Thyroid gland (tissue), 4 donors: ENCODE data around the gene C14orf93. TPM values are rescaled to one million over a fixed set of nuclear protein-coding genes. Genes with fewer than 3 reads are reported as not detected.
"Not testable (repeated sequence)": the region's sequence is repeated elsewhere in the genome, so short reads cannot be mapped to it uniquely, and the experiment has no call there.

ENCODE experiments used
- DNase-seq, 2 donors: peaks; one replicate each; pipeline ENCODE4 v3.0.0-alpha.2; 2019
- H3K27ac ChIP-seq, 3 donors: fragments of 200-600 bp; sonication (generic); 1 replicate in 2 of 3; 2 replicates in 1 of 3; pipeline ENCODE4 v1.5.1; 2016 to 2019; ENCODE audit warnings: mild to moderate bottlenecking in 1 of 3, moderate library complexity in 1 of 3
- H3K27me3 ChIP-seq: fragments of 200-600 bp; sonication (generic); one replicate; pipeline ENCODE4 v1.5.1; 2019
- H3K36me3 ChIP-seq, 2 donors: fragments of 200-600 bp; sonication (generic); one replicate each; pipeline ENCODE4 v1.5.1; 2016 to 2019
- H3K4me1 ChIP-seq, 2 donors: fragments of 200-600 bp; sonication (generic); one replicate each; pipeline ENCODE4 v1.5.1; 2017 to 2019
- H3K4me3 ChIP-seq, 3 donors: fragments of 200-600 bp; sonication (generic); replicated peaks in 1 of 3; 1 replicate in 2 of 3; 2 replicates in 1 of 3; pipeline ENCODE4 v1.5.1; 2016; ENCODE audit warnings: mild to moderate bottlenecking in 1 of 3
- H3K9me3 ChIP-seq: fragments of 200-600 bp; sonication (generic); one replicate; pipeline ENCODE4 v1.5.1; 2017
- CTCF ChIP-seq, 6 experiments: fragments of 200-600 bp in 3 of 6; fragments of 450-650 bp in 3 of 6; sonication (generic) in 3 of 6; IDR thresholded peaks; one replicate each; pipeline ENCODE4 v1.5.1; 2016 to 2019; ENCODE audit warnings: antibody characterized with exemption in 6 of 6, mild to moderate bottlenecking in 2 of 6, inconsistent platforms in 1 of 6, moderate library complexity in 1 of 6
- POLR2A ChIP-seq, 2 donors: fragments of 450-650 bp; IDR thresholded peaks; one replicate each; pipeline ENCODE4 v1.6.1; 2017; ENCODE audit warnings: antibody characterized with exemption in 2 of 2, mild to moderate bottlenecking in 2 of 2, moderate library complexity in 1 of 2
- WGBS, 2 donors: methylation state at CpG; one replicate each; pipeline ENCODE4 v1.1.5; 2017; 5-methylcytosine and 5-hydroxymethylcytosine counted together
- intact Hi-C: fragments of 100-400 bp; cut with DNase I; formaldehyde crosslinking; loops from one replicate; pipeline ENCODE4 v1.15.1; 2023
- total RNA-seq, 4 donors: library from RNA; depleted of rRNA; stranded (reverse); fragments of >200 nt; gene quantifications; one replicate each; pipeline ENCODE4 v1.2.3, GENCODE V29; 2016

Gene C14orf93
- total RNA-seq, 4 donors from 2014 or later, result 11.6 to 20.6 (median 15.4) TPM

DNA sequence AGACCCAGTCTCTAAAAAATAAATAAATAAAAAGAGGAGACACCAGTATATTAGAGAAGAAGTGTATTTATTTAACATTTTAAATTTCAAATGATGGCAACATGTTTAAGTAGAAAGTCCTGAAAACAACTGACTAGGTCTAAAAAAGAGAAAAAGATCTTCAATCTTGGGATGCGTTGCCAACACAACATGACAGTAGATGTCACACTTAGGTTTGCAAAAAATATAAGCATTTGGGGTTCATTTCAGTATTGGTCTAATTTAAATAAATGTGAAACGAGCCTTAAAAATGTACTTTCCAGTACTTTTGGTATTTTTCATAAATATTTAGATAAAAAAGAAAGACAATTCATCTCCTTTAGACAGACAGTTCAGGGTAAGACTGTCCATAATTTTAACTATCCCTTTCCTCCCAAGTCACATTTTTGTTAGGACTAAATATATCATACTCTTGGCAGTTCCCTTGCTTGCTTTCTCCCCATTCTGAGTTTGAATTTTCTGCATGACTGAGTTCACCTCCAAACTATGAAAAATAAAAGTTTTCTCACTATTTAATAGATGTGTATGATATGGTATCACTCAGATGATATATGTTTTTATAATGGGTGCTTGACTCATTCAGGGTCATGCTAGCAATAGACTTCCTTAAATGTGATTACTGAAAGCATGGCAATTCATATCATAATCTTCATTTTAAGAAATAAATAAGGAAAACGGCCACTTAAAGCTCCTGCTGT, 4.3 kb downstream of the C14orf93 start:
- intact Hi-C loops, result no loop called here
- no peaks in the 10 kb centered on the region for H3K27me3 ChIP-seq
- no peak for DNase-seq
- TF ChIP-seq CTCF (IDR thresholded peaks at IDR 0.05) (no peak), POLR2A (IDR thresholded peaks at IDR 0.05) (no peak)
- peaks cover 15 to 21% of the 10 kb centered on the region in 2 donors for H3K4me1 ChIP-seq
- H3K4me3 ChIP-seq, result no peak overlapping the region
- H3K27ac ChIP-seq, result peak overlapping the region in 1 of 3 donors; percentile 95
- WGBS, 2 donors, result 71 to 75% methylated on average over 3 of the region's 3 CpGs
- H3K9me3 ChIP-seq, result no peaks in the 10 kb centered on the region
- no peaks in the 10 kb centered on the region for H3K36me3 ChIP-seq

DNA sequence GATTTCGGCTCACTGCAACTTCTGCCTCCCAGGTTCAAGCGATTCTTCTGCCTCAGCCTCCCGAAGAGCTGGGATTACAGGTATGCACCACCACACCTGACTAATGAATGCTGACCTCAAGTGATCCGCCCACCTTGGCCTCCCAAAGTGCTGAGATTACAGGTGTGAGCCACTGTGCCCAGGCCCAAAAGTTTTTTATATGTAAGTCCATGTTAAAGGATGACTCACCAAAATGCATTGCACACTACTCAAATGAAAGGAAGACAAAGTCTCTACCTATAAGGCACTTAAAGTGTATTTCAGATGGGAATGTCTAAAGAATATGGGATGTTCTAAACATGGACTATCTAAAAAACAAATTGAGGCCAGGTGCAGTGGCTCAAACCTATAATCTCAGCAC, 5.7 kb downstream of the C14orf93 start:
- H3K27me3 ChIP-seq, DNase-seq, H3K36me3 ChIP-seq, H3K4me3 ChIP-seq, H3K9me3 ChIP-seq, H3K27ac ChIP-seq, intact Hi-C loops: not testable (repeated sequence)
- WGBS, 2 donors, result 96 to 98% methylated on average over 4 of the region's 4 CpGs
- peaks cover 13 to 16% of the 10 kb centered on the region in 2 donors for H3K4me1 ChIP-seq

GRCh38 chr14:23002592-23002991, 7.4 kb downstream of the C14orf93 start:
- Histone ChIP-seq H3K27me3 (no peaks in the 10 kb centered on the region), H3K9me3 (no peaks in the 10 kb centered on the region), H3K4me1 (peaks cover 9 to 11% of the 10 kb centered on the region in 2 donors), H3K36me3 (no peaks in the 10 kb centered on the region), H3K27ac (no peak overlapping the region), H3K4me3 (no peak overlapping the region)
- 77 to 98% methylated on average over 3 of the region's 3 CpGs for WGBS, 2 donors
- TF ChIP-seq POLR2A (IDR thresholded peaks at IDR 0.05), result no peak
- TF ChIP-seq CTCF (IDR thresholded peaks at IDR 0.05), result no peak
- intact Hi-C loops, result no loop called here
- no peak for DNase-seq

DNA sequence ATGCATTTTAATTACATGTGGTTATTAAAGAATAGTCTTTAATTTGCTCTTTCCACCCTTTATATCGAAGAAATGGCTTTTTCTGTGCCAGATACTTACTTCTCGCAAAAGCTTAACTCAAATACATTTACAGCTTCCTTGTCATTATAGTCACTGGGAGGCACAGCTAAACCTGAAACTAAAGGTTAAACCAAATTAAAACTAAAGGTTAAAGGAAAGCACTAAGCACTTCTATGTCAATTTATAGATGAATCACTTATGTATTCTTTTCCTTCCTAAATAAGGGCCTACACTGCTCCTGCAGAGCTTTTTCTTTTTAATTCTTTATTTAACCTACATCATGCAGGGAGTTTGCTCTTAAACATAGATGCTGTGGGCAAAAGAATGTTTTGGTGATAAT, 9.1 kb downstream of the C14orf93 start:
- TF ChIP-seq POLR2A (IDR thresholded peaks at IDR 0.05), result no peak
- no peak overlapping the region for H3K4me3 ChIP-seq
- H3K4me1 ChIP-seq, result peaks cover 2% of the 10 kb centered on the region in 2 donors
- no peak overlapping the region for H3K27ac ChIP-seq
- intact Hi-C loops, result no loop called here
- no peaks in the 10 kb centered on the region for H3K27me3 ChIP-seq
- no peaks in the 10 kb centered on the region for H3K9me3 ChIP-seq
- 98 to 99% methylated on average over 2 of the region's 2 CpGs for WGBS, 2 donors
- DNase-seq, result no peak
- no peaks in the 10 kb centered on the region for H3K36me3 ChIP-seq

DNA sequence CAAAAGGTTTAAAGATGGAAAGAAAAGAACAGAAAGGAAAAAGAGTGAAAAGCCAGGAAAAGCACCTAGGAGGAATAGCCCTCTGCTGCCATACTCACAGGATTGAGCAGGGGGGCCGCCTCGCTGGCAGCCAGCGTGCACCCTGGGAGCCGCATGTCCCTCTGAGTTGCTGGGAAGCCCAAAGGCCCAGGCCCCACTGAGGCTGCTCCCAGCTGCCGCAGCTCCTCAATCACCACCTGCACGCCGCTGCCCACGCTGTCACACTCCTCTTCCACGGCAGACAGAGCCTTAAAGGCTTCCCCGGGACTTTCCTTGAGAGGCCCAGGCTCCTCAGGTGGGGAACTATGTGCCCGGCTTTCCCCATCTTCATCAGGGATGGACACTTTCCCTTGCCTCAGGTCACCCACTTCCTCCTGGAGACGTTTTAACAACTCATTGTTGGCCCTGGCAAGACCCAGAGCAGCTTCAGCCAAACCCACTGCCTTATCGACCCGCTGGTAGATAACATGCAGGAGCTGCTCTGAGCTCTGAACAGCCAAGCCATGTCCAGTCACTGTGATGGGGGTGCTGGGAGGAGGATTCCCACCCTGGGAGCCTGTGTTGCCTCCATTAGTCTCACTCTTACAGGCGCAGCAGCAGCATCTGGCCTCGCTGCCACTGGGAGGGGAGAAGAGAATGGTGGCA, 11.5 kb downstream of the C14orf93 start:
- WGBS, 2 donors, result 91 to 93% methylated on average over 11 to 16 of the region's 16 CpGs
- no peak for DNase-seq
- H3K27me3 ChIP-seq, result no peaks in the 10 kb centered on the region
- intact Hi-C loops, result no loop called here
- no peak overlapping the region for H3K4me3 ChIP-seq
- H3K4me1 ChIP-seq, result peaks cover 18 to 20% of the 10 kb centered on the region in 2 donors
- no peaks in the 10 kb centered on the region for H3K9me3 ChIP-seq
- TF ChIP-seq POLR2A (IDR thresholded peaks at IDR 0.05), result no peak
- TF ChIP-seq CTCF (IDR thresholded peaks at IDR 0.05), result no peak
- H3K36me3 ChIP-seq, result no peaks in the 10 kb centered on the region
- H3K27ac ChIP-seq, result no peak overlapping the region

DNA sequence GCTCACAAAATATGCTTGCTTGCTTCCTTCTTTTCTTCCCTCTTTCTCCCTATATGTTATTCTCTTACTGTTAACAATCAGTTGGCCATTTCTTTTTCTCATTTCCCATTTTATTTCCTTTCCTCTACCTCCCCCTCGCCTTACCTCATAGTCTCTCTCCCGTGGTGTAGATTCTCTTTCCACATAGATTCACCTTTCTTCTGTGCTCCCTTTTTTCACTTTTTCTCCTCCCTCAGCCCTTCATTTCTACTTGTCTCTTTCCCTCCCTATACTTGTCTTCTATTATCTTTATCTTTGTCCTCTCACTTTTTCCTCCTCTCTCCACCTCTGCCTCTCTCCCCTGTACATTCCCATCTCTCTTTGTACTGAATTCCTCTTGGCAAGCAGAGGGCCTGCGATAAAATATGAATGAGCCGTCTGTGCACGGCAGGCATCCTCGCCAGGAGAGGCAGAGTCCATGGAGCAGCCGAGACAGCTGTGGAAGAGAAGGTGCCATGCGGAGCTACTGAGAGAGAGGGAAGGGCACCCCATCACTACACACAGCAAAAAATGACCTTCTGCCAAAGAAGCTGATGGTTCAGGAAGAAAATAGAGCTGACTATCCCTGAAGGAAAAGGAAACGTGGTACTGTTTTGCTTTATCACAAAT, 12.1 kb downstream of the C14orf93 start:
- no peak for TF ChIP-seq CTCF (IDR thresholded peaks at IDR 0.05)
- no peak for TF ChIP-seq POLR2A (IDR thresholded peaks at IDR 0.05)
- no peak overlapping the region for H3K4me3 ChIP-seq
- intact Hi-C loops, result no loop called here
- no peak for DNase-seq
- H3K9me3 ChIP-seq, result no peaks in the 10 kb centered on the region
- H3K4me1 ChIP-seq, result peaks cover 21 to 25% of the 10 kb centered on the region in 2 donors
- WGBS, 2 donors, result 82 to 83% methylated on average over 9 of the region's 9 CpGs
- H3K27me3 ChIP-seq, result no peaks in the 10 kb centered on the region
- H3K27ac ChIP-seq, result no peak overlapping the region
- no peaks in the 10 kb centered on the region for H3K36me3 ChIP-seq
